Activated T-helper 9 cell treated with anti-CD3 and anti-CD28 coated beads, Interleukin-2, amount 50 U/mL, for 16 hours (primary cell): ENCODE results near the gene ERMP1.
A peak's percentile ranks its signal among the peaks of the same experiment; 100 is the strongest.

Experiments used
- DNase-seq: peaks from one replicate; pipeline ENCODE4 v3.0.0-alpha.2; 2020; ENCODE audit warnings: low read depth

ERMP1 gene

DNA sequence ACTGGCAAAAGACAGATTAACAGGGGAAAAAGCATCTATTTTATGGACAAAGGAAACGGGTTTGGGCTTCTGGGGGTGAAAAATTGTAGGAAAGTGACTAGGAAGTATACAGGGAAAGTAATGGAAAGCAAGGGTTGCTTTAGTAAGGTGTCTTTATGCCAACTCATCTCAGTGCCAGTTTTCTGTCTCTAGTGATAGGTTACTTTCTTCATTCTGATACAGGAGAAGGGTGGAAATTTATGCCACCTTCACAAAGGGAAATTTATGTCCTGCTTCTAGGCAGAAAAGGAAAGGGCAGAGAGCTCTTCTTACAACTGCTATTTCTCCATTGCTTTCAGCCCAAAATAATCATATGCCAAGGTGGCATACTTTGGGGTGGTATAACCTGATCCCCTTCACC, 20.1 kb upstream of the ERMP1 start:
- DNase-seq: no peak

DNA sequence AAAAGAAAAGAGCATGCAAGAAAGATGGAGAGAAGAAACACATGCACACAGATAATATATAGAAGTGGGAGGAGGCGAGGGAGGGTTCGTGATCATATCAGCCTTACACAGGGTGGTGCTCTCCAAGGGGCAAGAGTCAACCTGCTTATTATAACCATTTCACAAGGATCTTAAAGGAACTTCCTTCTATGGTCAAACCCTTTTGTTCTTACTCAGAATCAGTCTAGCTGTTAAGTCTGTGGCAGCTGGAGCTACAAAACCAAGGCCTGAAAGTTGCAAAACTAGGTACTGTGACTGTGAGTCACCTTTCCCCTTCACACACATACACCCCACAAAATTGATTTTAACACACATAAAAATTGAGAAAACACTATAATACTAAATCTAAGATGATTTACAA, 18.5 kb upstream of the ERMP1 start:
- peak; percentile 9 for DNase-seq

DNA sequence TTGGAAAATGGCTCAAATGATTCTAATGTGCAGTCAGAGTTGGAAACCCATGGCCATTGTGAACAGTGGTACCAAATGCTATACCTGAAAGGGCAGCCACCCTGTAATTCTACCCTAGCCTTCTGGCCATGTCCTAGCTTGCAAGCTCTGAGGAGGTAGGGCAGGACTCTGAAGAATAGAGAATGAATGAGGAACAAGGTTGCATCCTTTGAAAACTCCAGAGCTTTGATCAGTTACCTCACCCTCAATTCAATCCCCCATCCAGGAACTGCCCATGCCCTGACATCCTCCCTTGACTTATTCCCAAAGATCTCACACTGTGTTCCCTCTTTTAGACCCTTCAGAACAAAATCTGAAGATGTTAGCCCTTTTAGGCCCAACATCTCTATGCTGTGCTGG, 17.8 kb upstream of the ERMP1 start:
- no peak for DNase-seq

DNA sequence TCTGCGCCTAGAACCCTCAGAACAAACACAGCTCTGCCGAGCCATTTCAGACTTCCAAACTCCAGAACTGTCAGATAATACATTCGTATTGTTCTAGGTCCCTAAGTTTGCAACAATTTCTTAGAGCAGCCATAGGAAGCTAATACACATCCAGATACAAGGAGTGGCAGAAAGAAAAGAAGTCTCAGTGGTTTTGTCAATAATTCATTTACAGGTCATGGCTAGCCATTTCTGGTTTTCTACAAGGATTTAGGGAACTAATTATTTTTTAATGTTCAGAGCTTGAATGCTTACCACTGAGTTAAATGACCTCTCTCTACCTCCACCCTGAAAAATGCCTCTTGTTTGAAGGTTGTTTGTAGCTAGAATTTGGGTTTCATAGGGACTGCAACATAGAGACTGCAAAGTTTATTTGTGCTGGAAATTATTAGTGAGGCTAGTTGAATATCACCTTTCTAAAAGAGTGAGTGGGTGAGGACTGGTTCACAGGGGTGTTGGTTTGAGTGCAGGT, 15.5 kb upstream of the ERMP1 start:
- DNase-seq: no peak

DNA sequence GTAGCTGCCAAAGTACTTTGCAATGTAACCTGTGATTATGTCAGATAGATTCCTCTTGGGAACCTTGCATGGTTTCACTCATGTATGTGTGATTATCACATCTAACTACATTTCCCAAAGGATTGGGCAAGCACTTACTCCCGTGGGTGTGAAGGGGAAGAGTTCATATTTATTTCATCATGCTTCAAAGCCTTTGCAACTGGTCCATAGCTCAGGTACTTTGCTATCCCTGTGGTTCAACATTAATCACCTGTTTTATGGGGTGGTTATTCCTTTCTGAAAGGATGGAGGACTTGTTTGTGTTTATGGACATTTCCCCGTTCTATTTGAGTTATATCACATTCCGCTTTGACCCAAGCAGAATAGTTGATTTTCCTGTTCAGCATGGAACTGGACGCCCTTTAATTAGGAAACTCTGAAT, 13.6 kb upstream of the ERMP1 start:
- DNase-seq: no peak

DNA sequence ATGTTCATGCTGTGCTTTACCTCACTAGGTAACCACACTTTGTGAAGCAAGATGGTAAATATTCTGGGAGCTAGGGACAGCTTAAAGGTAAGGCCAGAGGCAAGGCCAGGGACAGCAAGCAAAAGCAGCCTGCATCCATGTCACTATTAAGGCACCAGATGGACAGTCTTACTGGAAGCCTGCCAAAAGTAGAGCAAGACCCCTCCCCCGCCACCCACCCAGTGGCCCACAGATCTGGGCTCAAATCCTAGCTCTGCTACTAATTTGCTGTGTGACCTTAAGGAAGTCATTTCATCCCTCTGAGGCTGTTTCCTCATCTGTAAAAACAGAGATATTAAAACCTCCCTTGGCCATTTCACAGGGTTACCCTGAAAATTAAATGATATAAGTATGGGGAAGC, 13.2 kb upstream of the ERMP1 start:
- no peak for DNase-seq

DNA sequence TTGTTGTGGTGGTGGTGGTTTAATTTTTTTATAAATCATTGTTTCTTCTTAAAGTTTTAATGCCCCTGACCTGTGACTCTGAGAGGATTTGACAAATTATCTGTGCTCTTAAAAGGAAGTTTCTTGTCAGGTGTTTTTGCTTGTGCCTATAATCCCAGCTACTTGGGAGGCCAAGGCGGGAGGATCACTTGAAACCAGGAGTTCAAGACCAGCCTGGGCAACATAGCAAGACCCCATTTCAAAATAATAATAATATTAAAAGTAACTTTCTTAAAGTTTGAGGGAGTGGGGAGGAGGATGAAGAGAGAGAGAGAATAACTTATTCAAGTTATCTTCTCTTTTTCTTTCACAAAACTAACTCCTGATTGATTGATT, 12.2 kb upstream of the ERMP1 start:
- no peak for DNase-seq

DNA sequence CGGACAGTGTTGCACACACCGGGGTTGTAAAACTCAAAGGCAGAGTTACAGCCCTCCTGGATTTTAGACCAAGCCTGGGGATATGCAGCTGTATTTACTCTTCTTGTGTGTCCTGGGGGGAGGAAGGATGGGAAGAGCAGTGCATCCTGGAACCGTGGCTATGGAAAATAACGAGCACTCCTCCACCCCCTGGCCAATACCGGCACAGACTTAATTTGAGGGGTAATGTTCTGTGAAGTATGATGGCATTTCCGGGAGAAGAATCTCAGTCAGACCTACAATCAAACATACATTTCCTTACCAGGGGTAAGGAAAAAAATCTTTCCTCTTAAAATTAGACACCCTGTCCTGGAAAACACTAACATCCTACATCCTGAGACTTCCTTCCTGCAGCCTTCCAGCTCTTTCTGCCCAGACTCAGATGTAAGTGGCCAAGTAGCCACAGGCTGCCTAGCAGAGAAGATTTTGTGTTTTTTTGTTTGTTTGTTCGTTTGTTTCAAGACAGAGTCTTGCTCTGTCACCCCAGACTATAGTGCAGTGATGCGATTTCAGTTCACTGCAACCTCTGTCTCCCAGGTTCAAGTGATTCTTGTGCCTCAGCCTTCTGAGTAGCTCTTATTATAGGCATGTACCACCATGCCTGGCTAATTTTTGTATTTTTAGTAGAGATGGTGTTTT, 11.0 kb upstream of the ERMP1 start:
- no peak for DNase-seq

DNA sequence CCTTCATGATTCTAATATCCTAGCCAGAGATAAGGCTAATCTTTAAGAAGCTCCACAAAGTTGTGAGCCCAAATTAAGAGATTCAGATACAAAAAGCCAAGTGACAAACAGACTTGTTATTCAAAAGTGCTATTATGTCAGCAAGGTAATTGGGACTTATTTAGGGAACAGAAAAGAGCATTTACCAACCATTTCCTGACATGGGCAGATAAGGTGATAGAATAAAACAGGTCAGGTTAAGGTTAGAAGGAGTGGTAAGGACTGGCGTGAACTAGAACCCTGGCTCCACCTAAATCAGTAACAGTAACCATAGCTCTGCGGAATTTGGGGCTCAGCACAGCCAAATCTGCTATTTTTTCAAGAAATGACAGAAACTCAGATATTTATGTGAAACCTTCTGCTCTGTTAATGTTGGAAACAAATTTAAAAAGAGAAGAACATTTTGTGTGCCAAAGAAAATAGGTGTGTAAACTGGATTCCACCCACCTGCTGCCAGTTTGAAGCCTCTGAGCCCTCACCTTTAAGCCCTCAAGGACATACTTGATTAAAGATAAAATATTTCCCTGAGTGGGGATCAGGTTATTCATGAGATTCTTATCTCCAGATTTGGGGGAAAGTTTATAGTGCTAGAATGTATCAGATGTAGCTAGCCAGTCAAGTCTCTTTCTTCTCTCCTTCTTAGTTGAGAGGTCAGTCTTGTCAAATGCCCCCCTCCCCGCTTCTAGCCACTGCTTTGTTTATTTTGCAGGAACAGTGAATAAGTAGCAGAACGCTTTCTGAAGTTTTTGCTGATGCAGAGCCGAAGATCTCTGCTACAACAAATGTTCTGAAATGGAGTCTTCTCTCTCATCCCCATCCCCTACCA, 10.2 kb upstream of the ERMP1 start:
- DNase-seq: no peak

DNA sequence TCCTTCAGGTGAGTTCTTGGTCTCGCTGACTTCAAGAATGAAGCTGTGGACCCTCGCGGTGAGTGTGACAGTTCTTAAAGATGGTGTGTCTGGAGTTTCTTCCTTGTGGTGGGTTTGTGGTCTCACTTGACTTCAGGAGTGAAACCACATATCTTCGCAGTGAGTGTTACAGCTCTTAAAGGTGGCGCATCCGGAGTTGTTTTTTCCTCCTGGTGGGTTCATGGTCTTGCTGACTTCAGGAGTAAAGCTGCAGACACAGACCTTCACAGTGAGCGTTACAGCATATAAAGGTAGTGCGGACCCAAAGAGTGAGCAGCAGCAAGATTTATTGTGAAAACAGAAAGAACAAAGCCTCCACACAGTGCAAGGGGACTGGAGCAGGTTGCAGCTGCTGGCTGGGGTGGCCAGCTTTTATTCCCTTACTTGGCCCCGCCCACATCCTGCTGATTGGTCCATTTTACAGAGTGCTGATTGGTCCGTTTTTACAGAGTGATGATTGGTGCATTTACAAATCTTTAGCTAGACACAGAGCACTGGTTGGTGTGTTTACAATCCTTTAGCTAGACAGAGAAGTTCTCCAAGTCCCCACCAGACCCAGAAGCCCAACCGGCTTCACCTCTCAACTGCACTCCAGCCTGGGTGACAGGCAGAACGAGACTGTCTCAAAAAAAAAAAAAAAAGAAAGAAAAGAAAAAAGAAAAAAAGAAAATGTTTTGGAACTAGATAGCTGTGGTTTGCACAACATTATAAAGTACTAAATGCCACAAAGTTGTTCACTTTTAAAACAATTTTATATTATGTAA, 9.1 kb upstream of the ERMP1 start:
- DNase-seq: peak; percentile 27

DNA sequence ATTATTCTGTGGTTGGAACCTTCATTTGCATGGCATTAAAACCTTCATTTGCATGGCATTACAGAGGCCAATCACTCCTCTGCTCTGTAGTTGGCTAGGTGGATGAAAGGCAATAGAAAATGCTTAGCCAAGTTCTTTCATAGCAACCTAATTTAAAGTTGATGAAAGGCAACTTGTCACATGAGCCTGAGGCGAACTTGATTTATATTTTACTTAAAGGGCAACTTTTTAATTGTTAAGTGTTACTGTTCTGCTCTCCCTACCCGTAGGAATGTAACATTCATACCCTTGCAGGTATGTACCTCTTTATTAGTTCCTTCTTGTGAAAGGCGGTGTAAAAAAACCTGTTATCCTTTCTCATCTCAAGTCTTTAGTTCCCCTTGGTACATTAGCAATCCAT, 7.9 kb upstream of the ERMP1 start:
- DNase-seq: no peak

DNA sequence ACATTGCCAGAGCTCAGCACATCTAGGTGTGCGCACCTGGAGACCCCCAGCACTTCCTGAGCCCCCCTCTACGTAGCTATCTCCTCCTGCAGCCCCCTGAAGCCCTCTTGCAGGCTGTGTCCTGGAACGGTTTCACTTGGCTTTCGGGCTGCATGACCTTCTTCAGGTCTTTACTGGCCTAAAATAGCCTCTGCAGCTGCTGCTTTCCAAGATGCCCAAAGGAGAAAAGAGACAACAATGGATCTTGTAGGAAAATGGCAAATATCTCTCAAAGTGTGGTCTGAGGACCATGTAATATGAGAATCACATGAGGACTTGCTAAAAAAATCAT, 6.6 kb upstream of the ERMP1 start:
- DNase-seq: no peak

DNA sequence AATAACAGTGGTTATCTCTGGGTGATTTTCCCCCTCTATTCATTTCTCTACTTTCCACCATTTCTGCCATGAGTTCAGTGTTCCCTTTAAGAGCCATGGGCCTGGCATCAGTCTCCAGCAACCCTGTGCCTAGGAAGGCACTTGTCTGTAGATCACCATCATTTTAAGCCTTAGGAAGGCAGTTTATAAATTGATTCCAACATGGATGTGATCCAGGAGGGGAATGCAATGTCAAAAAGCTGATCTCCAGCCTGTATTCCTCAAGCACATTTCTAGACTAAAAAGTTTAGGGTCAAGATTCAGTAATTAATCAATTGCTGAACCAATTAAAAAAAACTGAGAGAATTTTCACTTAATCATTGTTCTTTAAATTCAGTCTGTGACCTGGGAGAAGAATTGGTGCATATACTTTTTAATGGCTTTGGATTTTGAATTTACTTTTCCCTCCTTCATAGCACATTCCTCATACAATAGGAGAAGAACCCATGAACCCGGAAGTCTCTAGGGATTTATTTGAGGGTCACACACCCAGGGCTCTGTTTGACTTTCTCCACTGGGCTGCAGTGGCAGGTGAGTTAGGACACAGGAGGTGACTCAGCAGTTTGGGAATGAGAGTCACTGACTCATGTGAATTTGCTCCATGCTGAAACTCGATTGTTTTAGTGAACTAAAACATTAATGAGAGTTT, 6.1 kb upstream of the ERMP1 start:
- no peak for DNase-seq

DNA sequence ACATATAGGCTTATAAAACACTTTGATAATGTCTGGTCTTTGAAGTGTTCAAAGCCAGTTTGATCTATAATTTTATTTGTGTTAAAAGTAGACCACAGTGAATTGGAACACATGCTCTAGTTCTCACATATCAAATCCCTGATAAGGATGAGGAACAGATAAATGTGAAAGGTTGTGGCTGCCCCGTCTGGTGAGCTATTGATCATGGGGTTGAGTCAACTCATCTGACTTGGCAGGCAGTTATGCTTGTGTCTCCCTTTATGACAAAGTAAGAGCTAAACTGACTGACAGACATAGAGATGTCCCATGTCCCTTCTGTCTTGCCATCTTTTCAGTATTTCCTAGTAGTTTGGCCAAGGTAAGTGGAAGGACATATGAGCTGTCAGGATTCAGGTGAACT, 2.9 kb upstream of the ERMP1 start:
- no peak for DNase-seq

DNA sequence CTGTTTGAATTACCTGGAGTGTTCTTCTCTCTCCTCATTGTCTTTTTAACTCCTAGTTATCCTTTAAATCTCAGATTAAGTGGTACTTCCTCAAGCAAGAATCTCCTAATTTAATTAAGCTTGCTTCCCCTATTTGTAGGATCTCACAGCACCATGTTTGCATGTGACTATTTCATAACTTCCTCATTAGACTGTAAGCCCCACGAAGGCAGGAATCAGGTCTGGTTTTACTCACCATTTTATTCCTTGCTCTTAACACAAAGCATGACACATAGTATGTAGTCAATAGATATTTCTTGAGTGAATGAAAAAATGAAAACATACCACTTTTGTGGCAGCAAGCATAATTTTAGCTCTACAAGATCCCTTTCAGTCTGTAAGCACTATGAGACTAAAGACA, 1.3 kb upstream of the ERMP1 start:
- no peak for DNase-seq

DNA sequence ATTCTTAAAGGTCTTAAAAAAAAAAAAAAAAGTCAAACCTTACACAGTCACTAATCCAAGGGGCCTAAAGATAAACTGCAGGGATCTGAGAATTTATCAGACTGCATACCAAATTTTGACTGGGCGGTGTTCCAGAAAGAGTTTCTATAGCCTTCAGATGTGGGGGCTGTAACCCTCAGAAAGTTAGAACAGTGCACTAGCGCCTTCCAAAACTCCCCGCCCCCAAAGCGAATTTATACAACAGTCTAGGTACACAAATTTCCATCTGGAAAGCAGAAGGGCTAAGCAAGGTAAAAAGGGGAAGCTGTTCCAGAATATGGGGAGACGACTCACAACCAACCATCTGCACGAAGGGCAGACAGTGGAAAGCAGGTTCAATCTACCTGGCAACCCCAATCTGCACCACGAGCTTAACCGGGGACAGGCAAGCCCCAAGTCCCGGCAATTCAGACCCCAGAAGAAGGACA, 813 bp downstream of the ERMP1 start:
- DNase-seq: no peak

DNA sequence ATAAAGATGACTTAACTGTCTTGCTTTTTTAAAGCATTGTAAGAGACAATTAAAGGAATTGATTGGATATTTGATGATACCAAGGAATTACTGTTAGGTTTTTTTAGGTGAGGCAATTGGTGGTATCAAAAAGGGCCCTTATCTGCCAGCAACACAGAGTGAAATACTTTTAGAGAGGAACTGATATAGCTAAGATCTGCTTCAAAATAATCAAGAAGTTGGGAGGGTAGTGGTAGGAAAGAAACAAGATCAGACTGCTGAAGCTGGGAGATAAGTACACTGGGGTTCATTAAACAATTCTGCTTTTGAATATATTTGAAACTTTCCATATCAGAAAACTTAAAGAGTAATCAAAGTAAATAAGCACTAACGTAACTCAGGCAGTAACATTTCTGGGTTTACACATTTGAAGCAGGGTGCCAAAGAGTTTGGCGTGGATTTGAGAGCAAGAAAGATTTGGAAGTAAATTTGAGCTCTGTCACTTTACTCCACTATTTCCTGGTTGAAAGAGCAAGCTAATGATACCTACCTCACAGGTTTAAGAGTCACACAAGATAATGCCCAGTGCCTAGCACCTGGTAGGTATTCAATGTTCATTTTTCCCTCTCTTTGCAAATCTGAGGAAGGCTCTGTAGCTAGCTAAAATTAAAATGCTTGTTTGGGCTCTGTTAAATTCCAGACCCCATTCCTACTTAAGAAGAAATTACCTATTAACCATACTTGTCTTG, 6.9 kb downstream of the ERMP1 start:
- no peak for DNase-seq

DNA sequence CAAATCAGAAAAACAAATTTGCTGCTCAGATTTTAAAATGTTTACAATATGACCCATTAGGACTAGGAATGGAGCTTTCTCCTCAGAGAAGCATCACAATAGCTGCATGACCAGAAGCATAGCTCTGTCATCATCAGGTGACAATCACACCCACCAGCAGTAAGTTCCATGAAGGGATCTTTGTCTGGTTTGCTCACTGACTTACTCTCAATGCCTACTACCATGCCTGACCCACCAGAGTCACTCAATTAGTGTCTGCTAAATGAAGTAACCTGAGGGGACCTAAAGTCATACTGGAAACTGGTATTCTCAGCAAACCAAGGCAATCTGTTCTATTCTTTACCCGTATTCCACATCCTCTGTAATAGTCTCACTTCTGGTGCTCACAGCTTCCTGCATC, 7.7 kb downstream of the ERMP1 start:
- DNase-seq: no peak

DNA sequence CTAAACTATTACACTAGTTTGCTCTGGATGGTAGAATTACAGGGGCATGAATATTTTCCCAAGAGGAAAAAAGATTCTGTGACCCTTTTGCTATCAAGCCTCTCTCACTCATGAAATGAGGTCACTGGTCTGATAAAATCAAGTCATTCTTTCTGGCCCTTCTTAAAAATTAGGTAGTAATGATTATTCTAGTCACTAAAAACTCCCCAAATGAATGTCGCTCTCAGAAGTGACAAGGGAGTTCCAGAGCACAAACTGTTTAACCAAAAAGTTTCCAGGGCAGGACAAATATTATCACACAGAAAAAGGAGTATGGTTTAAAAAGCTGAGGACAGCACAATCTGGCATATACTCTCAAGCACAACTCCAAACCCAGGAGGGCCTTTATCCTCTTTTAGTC, 12.5 kb downstream of the ERMP1 start:
- no peak for DNase-seq

DNA sequence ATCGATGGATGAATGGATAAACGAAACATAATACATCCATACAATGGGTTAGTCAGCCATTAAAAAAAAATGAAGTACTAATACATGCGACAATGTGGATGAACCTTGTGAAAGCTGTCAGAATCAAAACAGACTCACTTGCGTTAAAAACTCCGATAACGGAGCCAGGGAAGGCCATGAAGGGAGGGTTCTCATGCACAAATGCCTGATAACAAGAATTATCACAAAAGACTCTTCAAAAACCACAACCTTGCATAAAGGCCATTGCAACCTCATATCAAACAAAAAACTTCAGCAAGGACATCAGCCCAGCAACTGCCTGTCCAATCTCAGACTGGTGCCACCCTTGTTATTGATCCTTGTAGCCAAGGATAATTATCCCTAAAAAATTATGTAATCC, 13.7 kb downstream of the ERMP1 start:
- no peak for DNase-seq

DNA sequence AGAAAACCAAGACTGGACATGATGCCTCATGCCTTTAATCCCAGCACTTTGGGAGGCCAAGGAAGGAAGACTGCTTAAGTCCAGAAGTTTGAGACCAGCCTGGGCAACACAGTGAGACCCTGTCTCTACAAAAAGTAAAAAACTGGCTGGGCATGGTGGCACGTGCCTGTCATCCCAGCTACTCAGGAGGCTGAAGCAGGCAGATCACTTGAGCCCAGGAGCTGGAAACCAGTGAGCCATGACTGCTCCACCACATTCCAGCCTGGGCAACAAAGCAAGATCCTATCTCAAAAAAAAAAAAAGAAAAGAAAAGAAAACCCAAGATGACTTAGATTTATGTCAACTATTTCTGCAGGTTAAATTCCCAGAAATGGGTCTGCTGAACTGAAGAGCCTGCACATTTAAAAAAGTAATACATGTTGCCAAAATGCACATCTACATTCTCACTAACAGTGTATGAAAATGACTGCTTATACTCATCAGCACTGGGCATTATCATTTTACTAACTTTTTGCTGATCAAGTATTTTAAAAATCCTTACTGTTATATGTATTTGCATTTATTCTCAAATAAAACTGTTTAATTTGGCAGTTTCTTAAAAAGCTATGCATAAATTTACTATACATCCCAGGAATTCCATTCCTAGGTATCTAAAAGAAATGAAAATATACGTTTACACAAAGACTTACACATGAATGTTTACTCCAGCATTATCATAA, 14.3 kb downstream of the ERMP1 start:
- no peak for DNase-seq
